T-helper 17 cell (primary cell): Measurements from ENCODE around the gene CHODL. TPM values are rescaled to one million over a fixed set of nuclear protein-coding genes. Genes with fewer than 3 reads are reported as not detected.

Source experiments
- ATAC-seq: fragments of 150-1000 bp; cut with Tn5 transposase; 2 replicates; pipeline ENCODE4 v1.10.0; 2021; ENCODE audit warnings: mild to moderate bottlenecking, moderate library complexity
- DNase-seq, 3 donors: peaks; one replicate each; pipeline versions ENCODE4 v3.0.0 to v3.0.0-alpha.2; 2020 to 2021
- H3K9me3 ChIP-seq: one replicate; pipeline ENCODE4 v1.7.0; 2013; ENCODE audit warnings: low read length, mild to moderate bottlenecking; ENCODE audit not compliant: control insufficient read depth, poor library complexity, severe bottlenecking
- H3K27ac Mint-ChIP-seq: one replicate; pipeline ENCODE4 v1.8.0; 2022; ENCODE audit warnings: mild to moderate bottlenecking, moderate library complexity, mixed read lengths
- H3K27me3 Mint-ChIP-seq: one replicate; pipeline ENCODE4 v1.8.0; 2022; ENCODE audit warnings: mixed read lengths
- H3K36me3 Mint-ChIP-seq: one replicate; pipeline ENCODE4 v1.8.0; 2022; ENCODE audit warnings: low read depth, mixed read lengths
- H3K4me1 Mint-ChIP-seq: one replicate; pipeline ENCODE4 v1.8.0; 2022; ENCODE audit warnings: mild to moderate bottlenecking, mixed read lengths
- H3K4me3 Mint-ChIP-seq: one replicate; pipeline ENCODE4 v1.8.0; 2022; ENCODE audit warnings: mild to moderate bottlenecking, moderate library complexity, mixed read lengths
- total RNA-seq, 4 donors: library from RNA in 2 of 4; stranded (reverse) in 2 of 4; gene quantifications; one replicate each; pipeline ENCODE4 v1.2.3 and lab custom pipeline; 2022 to 2026

CHODL gene
- total RNA-seq, result under 1 TPM in 1 of 2 donors, not detected in 1; 0.60 TPM
- total RNA-seq (lab: John Stamatoyannopoulos, UW), result 0.35 to 0.75 reads per million in 2 donors

- no peak for ATAC-seq
- Mint-ChIP-seq H3K4me1 (peaks cover 5% of the 10 kb centered on the region), H3K27me3 (peaks cover 31% of the 10 kb centered on the region), H3K4me3 (peak within 1 kb of the TSS; percentile 57), H3K27ac (no peak within 1 kb of the TSS), H3K36me3 (no peaks in the 10 kb centered on the region)
- DNase-seq, result no peak
- H3K9me3 ChIP-seq, result no peaks in the 10 kb centered on the region
These were observed at the start of gene CHODL for GRCh38 chr21:18244671-18245463. Gene CHODL (plus strand): TSS chr21:18244833. CDS start chr21:18245224, 391 bp downstream.

GRCh38 chr21:18204931-18205330 is 39.7 kb upstream of the CHODL start:
- no peak for DNase-seq

GRCh38 chr21:18218331-18218730 is 26.3 kb upstream of the CHODL start:
- Mint-ChIP-seq H3K27ac (no peak overlapping the region), H3K27me3 (no peaks in the 10 kb centered on the region), H3K36me3 (peaks cover 2% of the 10 kb centered on the region), H3K4me3 (no peak overlapping the region), H3K4me1 (no peaks in the 10 kb centered on the region)
- H3K9me3 ChIP-seq, result no peaks in the 10 kb centered on the region
- no peak for ATAC-seq
- no peak for DNase-seq

More at GRCh38 chr21:18204931-18205330, 39.7 kb upstream of the CHODL start:
- H3K4me3 Mint-ChIP-seq, result no peak overlapping the region
- ATAC-seq, result no peak
- H3K27me3 Mint-ChIP-seq, result no peaks in the 10 kb centered on the region
- no peak overlapping the region for H3K27ac Mint-ChIP-seq
- no peaks in the 10 kb centered on the region for H3K9me3 ChIP-seq
- peaks cover 2% of the 10 kb centered on the region for H3K36me3 Mint-ChIP-seq
- no peaks in the 10 kb centered on the region for H3K4me1 Mint-ChIP-seq

GRCh38 chr21:18220498-18220897 is 24.1 kb upstream of the CHODL start:
- H3K9me3 ChIP-seq, result no peaks in the 10 kb centered on the region
- Mint-ChIP-seq H3K27me3 (no peaks in the 10 kb centered on the region), H3K4me1 (no peaks in the 10 kb centered on the region), H3K4me3 (no peak overlapping the region), H3K36me3 (peaks cover 2% of the 10 kb centered on the region), H3K27ac (no peak overlapping the region)
- no peak for DNase-seq
- ATAC-seq, result no peak

- no peaks in the 10 kb centered on the region for H3K27me3 Mint-ChIP-seq
- ATAC-seq (no peak), DNase-seq (no peak)
- peaks cover 2% of the 10 kb centered on the region for H3K36me3 Mint-ChIP-seq
- H3K9me3 ChIP-seq, result no peaks in the 10 kb centered on the region
- no peak overlapping the region for H3K27ac Mint-ChIP-seq
- H3K4me3 Mint-ChIP-seq, result no peak overlapping the region
- no peaks in the 10 kb centered on the region for H3K4me1 Mint-ChIP-seq
These were observed 22.3 kb upstream of the CHODL start for GRCh38 chr21:18222346-18222745.

GRCh38 chr21:18228060-18228739 is 16.4 kb upstream of the CHODL start:
- Mint-ChIP-seq H3K4me3 (no peak overlapping the region), H3K36me3 (no peaks in the 10 kb centered on the region), H3K27me3 (no peaks in the 10 kb centered on the region), H3K4me1 (no peaks in the 10 kb centered on the region), H3K27ac (no peak overlapping the region)
- DNase-seq, result no peak
- no peak for ATAC-seq
- H3K9me3 ChIP-seq, result no peaks in the 10 kb centered on the region

GRCh38 chr21:18235545-18235944 is 9.1 kb upstream of the CHODL start:
- no peak for DNase-seq
- Mint-ChIP-seq H3K27me3 (no peaks in the 10 kb centered on the region), H3K4me3 (no peak overlapping the region), H3K36me3 (no peaks in the 10 kb centered on the region), H3K4me1 (no peaks in the 10 kb centered on the region), H3K27ac (no peak overlapping the region)
- no peaks in the 10 kb centered on the region for H3K9me3 ChIP-seq
- no peak for ATAC-seq

GRCh38 chr21:18245464-18245967 is 883 bp downstream of the CHODL start:
- peaks cover 31% of the 10 kb centered on the region for H3K27me3 Mint-ChIP-seq
- H3K36me3 Mint-ChIP-seq, result no peaks in the 10 kb centered on the region
- no peaks in the 10 kb centered on the region for H3K9me3 ChIP-seq
- no peak for DNase-seq
- no peak for ATAC-seq
- peaks cover 5% of the 10 kb centered on the region for H3K4me1 Mint-ChIP-seq
- H3K27ac Mint-ChIP-seq, result no peak overlapping the region
- H3K4me3 Mint-ChIP-seq, result no peak overlapping the region

GRCh38 chr21:18248171-18248570 is 3.5 kb downstream of the CHODL start:
- H3K4me1 Mint-ChIP-seq, result peaks cover 5% of the 10 kb centered on the region
- DNase-seq (no peak), ATAC-seq (no peak)
- H3K9me3 ChIP-seq, result no peaks in the 10 kb centered on the region
- no peak overlapping the region for H3K4me3 Mint-ChIP-seq
- H3K27me3 Mint-ChIP-seq, result peaks cover 27% of the 10 kb centered on the region
- no peaks in the 10 kb centered on the region for H3K36me3 Mint-ChIP-seq
- H3K27ac Mint-ChIP-seq, result no peak overlapping the region

GRCh38 chr21:18249672-18250071 is 5.0 kb downstream of the CHODL start:
- Mint-ChIP-seq H3K36me3 (no peaks in the 10 kb centered on the region), H3K4me1 (no peaks in the 10 kb centered on the region), H3K27ac (no peak overlapping the region), H3K27me3 (peaks cover 12% of the 10 kb centered on the region), H3K4me3 (no peak overlapping the region)
- H3K9me3 ChIP-seq, result no peaks in the 10 kb centered on the region
- DNase-seq (no peak), ATAC-seq (no peak)

- H3K27ac Mint-ChIP-seq, result no peak overlapping the region
- no peaks in the 10 kb centered on the region for H3K9me3 ChIP-seq
- DNase-seq (no peak), ATAC-seq (no peak)
- H3K4me3 Mint-ChIP-seq, result no peak overlapping the region
- H3K27me3 Mint-ChIP-seq, result peaks cover 6% of the 10 kb centered on the region
- no peaks in the 10 kb centered on the region for H3K36me3 Mint-ChIP-seq
- no peaks in the 10 kb centered on the region for H3K4me1 Mint-ChIP-seq
These were observed 6.4 kb downstream of the CHODL start for GRCh38 chr21:18251065-18251464.

- DNase-seq (no peak), ATAC-seq (no peak)
- H3K9me3 ChIP-seq, result no peaks in the 10 kb centered on the region
- Mint-ChIP-seq H3K27ac (no peak overlapping the region), H3K36me3 (no peaks in the 10 kb centered on the region), H3K4me3 (no peak overlapping the region), H3K27me3 (no peaks in the 10 kb centered on the region), H3K4me1 (no peaks in the 10 kb centered on the region)
These were observed 7.6 kb downstream of the CHODL start for GRCh38 chr21:18252256-18252655.

GRCh38 chr21:18252680-18253079 is 8.0 kb downstream of the CHODL start:
- no peaks in the 10 kb centered on the region for H3K36me3 Mint-ChIP-seq
- ATAC-seq, result no peak
- DNase-seq, result no peak
- no peaks in the 10 kb centered on the region for H3K9me3 ChIP-seq
- no peaks in the 10 kb centered on the region for H3K4me1 Mint-ChIP-seq
- H3K4me3 Mint-ChIP-seq, result no peak overlapping the region
- no peaks in the 10 kb centered on the region for H3K27me3 Mint-ChIP-seq
- no peak overlapping the region for H3K27ac Mint-ChIP-seq
